CD4-positive, alpha-beta T cell treated with Interleukin-4 for 1 hour (primary cell): Measurements from ENCODE around the gene CAP1.
"Not testable (repeated sequence)": the region's sequence is repeated elsewhere in the genome, so short reads cannot be mapped to it uniquely, and the experiment has no call there.

Experiments
- DNase-seq, 2 donors: peaks; one replicate each; pipeline ENCODE4 v3.0.0-alpha.2; 2020 to 2022

The CAP1 gene

GRCh38 chr1:40032240-40032891 lies 8.2 kb upstream of the CAP1 start:
- peak; percentile 63 to 69 for DNase-seq

- DNase-seq = peak in 1 of 2 donors; percentile 28
Measured at GRCh38 chr1:40034869-40035268, 5.7 kb upstream of the CAP1 start.

GRCh38 chr1:40036574-40036973 lies 4.0 kb upstream of the CAP1 start:
- no peak for DNase-seq

- DNase-seq = not testable (repeated sequence)
Measured at GRCh38 chr1:40037254-40037653, 3.3 kb upstream of the CAP1 start.

- DNase-seq = no peak
Measured at GRCh38 chr1:40038697-40039096, 1.8 kb upstream of the CAP1 start.

GRCh38 chr1:40039245-40039756 lies 1.2 kb upstream of the CAP1 start:
- DNase-seq = no peak

GRCh38 chr1:40039757-40040510 lies 595 bp upstream of the CAP1 start:
- DNase-seq = peak; percentile 82 to 87

GRCh38 chr1:40041466-40041838 lies 923 bp downstream of the CAP1 start:
- DNase-seq = no peak

- no peak for DNase-seq
Measured at GRCh38 chr1:40042341-40042740, 1.8 kb downstream of the CAP1 start.

- DNase-seq = no peak
Measured at GRCh38 chr1:40044110-40044509, 3.6 kb downstream of the CAP1 start.

- no peak for DNase-seq
Measured at GRCh38 chr1:40045182-40045581, 4.7 kb downstream of the CAP1 start.

- DNase-seq = no peak
Measured at GRCh38 chr1:40045766-40046165, 5.2 kb downstream of the CAP1 start.

- DNase-seq = no peak
Measured at GRCh38 chr1:40047276-40047675, 6.7 kb downstream of the CAP1 start.

GRCh38 chr1:40047769-40048168 lies 7.2 kb downstream of the CAP1 start:
- DNase-seq = no peak

GRCh38 chr1:40049725-40050124 lies 9.2 kb downstream of the CAP1 start:
- DNase-seq = no peak

- no peak for DNase-seq
Measured at GRCh38 chr1:40050863-40051262, 10.3 kb downstream of the CAP1 start.

- DNase-seq = no peak
Measured at GRCh38 chr1:40053138-40053887, 12.8 kb downstream of the CAP1 start.

GRCh38 chr1:40056519-40057309 lies 16.2 kb downstream of the CAP1 start:
- DNase-seq = no peak

- no peak for DNase-seq
Measured at GRCh38 chr1:40057310-40058030, 16.9 kb downstream of the CAP1 start.

- DNase-seq = no peak
Measured at GRCh38 chr1:40058097-40058452, 17.5 kb downstream of the CAP1 start.

- DNase-seq = no peak
Measured at GRCh38 chr1:40058453-40059337, 18.2 kb downstream of the CAP1 start.
